Hepatocyte (in vitro differentiated cells): ENCODE data around the gene CCNQ.

ENCODE experiments used
- CTCF ChIP-seq: fragments of 200-600 bp; sonication (generic); IDR thresholded peaks from 2 replicates; pipeline ENCODE4 v1.5.1; 2016; ENCODE audit warnings: antibody characterized with exemption, mild to moderate bottlenecking; ENCODE audit not compliant: poor library complexity
- EZH2 ChIP-seq: fragments of 200-600 bp; sonication (generic); IDR thresholded peaks from 2 replicates; pipeline ENCODE4 v1.6.1; 2016; ENCODE audit warnings: antibody characterized with exemption, mild to moderate bottlenecking, borderline replicate concordance

GRCh38 chrX:153569475-153569874 lies 29.5 kb downstream of the CCNQ start:
- TF ChIP-seq CTCF (no peak), EZH2 (no peak)
